Activated T-helper 1 cell treated with Interleukin-2 at 50 U/mL for 16 hours (primary cell): ENCODE data around the gene GREM2.

Source experiments
- DNase-seq: peaks from one replicate; pipeline ENCODE4 v3.0.0-alpha.2; 2020; ENCODE audit warnings: low read depth

Gene GREM2

DNA sequence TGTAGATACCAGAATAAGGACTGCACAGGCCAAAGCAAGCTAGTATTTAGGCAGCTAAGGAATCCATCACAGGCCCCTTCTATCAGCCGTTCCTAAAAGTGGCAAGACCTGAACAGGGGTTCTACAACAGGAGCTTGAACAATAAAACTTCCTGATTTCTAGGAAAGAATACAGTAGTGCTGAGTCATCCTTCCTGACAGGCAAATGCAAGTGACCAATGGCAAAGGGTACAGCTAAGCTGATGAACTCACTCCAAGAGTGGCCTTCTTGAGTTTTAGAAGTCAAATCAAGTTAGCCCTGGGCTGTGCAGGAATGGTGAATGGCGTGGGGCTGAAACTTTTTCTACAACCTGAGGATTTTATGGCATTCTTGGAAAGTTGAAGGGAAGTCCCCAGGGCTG is 112.9 kb downstream of the GREM2 start:
- DNase-seq: no peak

DNA sequence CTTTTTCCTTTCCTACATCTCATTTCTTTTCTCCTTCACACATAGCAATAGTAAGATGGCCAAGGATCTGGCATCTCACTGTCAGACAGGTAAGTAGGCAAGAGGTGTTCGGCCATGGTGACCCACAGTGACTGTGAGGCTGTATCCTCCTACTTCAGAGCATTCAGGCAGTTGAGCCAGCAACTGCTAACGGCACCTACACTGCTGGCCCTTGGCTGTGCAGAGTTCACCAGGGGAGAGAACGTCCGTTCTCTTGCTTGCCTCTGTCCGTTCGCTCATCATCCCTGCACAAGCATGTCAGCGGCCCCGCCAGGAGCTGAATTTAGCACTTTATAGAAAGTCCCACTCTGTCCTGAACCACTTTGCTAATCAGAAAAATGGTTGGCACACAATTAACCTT is 113.6 kb downstream of the GREM2 start:
- DNase-seq: no peak

DNA sequence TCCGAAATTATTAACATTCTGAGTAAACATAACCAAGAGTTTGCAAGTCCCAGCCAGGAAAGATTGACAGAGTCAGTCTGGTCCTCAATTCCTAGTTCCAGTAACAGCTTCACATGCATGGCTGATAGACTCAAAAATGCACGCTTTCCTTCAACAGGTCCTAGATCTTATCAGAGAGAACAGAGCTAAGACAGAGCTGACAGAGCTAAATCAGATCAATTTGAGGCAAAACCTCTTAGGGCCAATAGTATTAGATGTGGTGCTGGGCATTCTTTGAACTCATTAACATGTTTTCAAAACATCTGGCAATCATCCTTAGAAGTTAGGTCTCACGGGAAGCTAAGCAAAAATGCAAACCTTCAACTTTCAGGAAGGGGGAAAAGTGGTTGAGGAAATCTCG is 114.0 kb downstream of the GREM2 start:
- no peak for DNase-seq

DNA sequence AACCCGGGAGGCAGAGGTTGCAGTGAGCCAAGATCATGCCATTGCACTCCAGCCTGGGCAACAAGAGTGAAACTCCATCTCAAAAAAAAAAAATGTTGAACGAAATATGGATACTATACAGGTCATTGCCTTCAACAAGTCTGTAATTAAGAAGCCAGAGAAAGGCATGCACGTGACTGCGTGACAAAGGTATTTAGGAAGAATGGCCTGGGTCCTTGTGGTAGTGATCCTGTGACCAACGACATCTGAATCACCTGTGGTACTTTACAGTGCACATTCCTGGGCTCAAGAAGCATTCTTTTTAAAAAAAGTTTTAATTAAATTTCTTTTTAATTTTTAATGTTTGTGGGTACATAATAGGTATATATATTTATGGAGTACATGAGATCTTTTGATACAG is 115.0 kb downstream of the GREM2 start:
- no peak for DNase-seq

DNA sequence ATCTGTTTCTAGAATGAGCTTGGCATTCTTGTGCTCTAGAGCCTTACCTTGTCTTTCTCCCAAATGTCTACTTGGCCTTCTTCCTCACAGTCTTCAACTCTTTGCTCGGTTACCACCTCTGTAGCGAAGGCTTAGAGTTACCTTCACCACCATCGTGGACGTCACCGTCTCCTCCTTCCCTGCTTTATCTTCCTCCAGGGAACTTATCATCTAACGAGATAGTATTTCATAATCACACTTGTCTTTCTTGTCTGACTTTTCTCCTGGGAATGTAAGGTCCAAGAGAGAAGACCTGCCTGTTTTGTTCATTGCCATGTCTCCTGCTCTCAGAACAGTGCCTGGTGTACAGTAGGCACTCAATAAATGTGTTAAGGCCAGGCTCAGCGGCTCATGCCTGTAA is 115.6 kb downstream of the GREM2 start:
- no peak for DNase-seq

DNA sequence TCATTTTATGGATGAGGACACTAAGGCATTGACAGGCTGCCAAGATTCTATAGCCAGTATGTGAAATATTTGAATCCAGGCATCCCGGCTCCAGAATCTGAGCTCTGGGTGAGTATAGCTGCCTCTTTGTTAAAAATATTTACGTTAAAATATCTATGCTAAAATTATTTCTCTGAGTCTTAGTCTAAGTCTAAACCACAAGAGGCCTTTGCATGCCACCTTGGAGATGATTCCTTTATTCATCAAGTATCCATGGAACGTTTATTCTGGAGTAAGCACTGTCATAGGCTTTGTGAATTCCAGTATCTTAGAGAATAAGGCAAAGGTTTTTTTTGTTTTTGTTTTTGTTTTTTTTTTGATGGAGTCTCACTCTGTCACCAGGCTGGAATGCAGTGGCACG is 116.4 kb downstream of the GREM2 start:
- no peak for DNase-seq

DNA sequence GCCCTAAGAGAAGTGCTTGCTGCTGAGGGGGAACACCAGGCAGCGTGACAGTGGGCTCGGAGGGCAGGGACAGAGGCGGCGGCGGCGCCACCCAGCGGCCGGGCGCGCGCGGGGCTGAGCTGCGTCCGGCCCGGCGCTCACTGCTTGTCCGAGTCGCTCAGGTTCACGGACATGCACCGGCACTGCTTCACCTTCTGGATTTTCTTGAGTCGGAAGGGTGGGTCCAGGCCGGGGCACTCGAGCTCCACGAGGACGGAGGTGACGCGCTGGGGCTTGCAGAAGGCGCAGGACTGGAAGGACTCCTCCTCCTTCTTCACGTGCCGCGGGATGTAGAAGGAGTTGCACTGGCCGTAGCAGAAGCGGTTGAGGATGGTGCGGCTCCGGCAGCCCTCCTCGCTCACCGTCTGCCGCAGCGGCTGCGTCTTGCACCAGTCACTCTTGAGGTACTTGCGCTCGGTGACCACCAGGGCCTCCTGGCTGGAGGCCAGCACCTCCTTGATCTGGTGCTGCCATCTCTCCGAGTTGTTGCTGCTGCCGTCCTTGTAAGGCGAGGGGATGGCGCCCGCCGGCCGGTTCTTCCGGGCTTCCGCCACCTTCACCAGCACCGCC is 119.0 kb downstream of the GREM2 start:
- DNase-seq: no peak

DNA sequence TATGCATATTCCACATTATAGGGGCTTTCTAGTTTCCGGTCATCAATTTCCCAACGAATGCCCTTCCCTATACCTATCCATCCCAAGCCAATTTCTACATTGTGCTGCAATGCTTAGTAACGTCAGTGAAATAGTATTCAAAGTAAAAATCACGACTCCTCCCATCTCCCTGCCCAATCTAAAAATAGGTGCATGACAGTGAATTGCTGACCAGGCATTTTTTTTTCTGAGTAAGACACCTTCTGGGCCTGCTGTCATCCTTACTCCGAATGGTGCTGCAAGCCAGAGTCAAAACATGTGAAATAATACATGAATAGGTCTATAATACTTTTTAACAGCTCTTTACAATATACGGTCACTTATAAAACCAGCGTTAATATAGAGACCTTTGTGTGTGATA is 120.2 kb downstream of the GREM2 start:
- no peak for DNase-seq

DNA sequence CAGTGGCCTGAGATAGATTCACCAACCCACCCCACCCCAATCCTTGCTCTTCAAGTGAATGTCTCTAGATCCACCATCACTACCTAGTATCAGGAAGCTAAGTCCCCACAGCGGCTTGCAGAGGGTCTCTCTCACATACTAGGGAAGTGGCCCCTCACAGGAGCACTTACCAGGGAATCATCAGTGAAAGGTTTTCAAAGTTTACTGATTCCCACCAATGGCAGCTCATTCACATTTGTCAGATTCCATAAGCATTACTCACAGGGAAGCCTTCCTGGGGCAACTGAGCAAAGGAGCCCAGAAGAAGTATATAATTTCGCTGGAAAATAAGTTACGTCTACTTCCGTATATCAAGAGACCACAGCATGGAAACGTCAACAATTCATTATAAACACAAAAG is 120.8 kb downstream of the GREM2 start:
- DNase-seq: no peak

DNA sequence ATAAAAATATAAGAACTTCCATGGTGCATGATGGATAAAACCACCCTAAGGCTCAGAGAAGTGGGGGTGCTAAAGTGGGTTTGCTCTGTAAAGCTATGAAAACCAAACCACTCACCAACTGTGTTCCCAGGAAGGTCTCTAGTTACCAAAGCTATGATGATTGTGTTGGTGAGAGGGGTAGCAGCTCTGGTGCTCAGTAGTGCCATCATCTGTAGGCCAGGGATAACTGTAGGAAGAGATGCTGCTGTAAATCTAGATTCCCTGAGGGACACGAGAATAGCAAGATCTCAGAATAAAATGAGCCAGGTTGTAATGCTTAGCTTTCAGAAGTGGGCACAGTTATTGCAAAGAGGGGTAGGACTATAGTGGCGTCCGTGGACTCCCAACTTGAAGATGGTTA is 124.5 kb downstream of the GREM2 start:
- DNase-seq: no peak

DNA sequence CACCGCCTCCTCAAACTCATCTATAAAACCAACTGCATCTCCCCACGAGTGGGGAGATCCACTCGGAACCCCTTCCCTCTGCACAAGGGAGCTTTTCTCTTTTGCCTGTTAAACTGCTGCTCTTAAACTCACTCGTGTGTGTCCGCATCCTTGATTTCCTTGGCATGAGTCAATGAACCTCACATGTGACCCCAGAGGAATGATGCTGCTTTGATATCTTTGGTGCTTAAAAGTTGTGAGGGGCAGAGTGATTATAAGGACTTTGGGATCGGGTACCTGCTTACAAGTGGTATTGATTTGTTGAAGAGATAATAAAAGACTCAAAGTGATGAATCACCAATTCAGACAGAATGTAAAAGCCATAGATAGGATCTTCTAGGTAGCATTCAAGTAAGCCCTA is 125.3 kb downstream of the GREM2 start:
- DNase-seq: no peak

DNA sequence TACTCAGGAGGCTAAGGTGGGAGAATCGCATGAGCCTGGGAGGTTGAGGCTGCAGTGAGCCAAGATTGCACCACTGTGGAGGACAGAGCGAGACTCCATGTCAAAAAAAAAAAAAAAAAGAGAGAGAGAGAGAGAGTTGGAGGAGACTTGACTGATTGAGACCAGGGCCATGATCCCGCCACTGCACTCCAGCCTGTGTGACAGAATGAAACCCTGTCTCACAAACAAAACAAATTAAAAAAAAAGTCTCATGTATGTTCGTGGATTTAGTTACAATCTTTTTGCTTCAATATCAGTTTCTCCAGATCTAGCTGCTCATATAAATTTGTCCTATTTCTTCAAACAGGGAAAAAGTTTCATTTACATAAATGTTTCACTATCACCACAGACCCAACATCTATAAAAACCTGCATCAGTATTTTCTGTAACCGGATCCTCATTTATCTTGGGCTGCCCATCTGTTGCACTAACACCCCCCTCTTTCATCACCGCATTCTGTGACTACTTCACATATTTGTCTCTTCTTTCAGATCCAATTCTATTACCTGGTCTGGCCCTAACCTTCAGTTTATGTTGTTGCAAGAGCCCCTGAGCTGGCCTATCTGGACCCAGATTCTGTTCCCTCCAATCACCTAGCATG is 127.0 kb downstream of the GREM2 start:
- DNase-seq: no peak

DNA sequence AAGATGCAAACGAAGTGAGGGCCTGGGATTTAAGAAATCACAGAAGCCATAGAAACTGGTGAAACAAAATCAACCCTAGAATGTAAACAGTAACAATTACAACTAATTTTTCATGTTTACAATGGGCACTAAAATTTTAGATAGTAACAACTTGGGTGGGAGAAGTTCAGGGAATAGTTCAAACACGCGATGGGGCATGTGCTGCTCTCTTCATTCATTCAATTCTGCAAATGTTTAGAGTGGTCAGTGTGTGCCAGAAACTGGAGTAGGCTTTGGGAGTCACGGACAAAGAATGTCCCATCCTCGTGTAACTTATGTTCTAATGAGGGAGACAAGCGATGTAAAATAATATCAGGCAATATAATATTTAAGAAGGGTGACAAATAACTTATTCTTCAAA is 133.4 kb downstream of the GREM2 start:
- no peak for DNase-seq

DNA sequence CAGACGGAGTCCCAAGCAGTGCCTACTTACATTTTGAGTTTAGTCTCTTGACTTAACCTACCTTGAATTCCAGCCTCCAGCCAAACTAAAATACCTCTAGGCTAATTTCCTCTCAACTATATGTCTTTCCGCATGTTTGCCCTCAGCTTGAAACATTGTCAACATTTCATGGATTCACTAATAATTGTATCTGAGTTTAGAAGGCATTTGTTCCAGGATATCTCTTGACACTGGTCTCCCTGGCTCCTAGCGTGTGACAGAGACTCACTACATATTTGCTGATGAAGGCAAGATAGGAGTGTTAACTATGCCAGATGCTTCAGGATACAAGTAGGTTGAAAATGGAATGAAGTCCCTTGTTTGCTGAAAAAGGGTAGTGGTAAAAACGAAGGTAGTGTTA is 136.1 kb downstream of the GREM2 start:
- no peak for DNase-seq

DNA sequence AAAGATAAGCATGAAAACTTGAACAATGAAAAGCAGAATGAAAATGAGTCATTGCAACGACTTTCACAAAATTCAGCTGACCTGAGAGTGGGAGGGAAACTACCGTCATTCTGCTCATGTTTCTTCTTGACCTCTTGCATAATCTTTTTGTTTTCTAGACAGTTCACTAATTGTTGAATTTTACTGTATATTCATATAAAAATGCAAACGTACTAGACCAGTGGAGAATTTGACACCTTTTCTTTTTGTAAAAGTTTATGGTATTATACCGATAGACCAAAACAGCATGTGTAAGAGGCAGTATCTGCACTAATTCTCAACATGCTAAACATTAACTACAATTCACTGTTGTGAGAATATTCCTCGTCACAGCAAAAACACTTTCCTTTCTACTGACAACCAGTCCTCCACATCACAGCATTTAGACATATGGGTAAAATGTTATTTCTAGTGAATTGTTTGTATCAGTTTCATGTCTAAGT is 137.8 kb downstream of the GREM2 start:
- DNase-seq: no peak

DNA sequence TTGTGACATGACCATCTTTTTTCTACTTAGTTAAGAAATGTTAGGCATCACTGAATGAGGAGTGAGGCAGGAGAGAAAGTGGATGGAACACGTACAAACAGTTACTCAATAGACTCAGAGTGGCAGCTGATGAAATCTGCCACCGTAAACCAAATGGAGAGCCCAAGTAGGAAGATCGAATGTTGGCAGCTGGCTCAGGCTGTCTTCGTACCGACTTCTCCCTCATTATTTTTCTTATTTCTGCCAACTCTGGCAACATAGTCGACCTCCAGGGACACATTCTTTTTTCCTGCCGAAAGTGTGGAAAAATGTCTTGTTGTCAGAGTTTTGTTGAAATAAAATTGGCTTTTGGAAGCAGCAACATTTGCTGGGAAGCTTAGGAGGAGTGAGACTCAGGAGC is 143.3 kb downstream of the GREM2 start:
- no peak for DNase-seq

DNA sequence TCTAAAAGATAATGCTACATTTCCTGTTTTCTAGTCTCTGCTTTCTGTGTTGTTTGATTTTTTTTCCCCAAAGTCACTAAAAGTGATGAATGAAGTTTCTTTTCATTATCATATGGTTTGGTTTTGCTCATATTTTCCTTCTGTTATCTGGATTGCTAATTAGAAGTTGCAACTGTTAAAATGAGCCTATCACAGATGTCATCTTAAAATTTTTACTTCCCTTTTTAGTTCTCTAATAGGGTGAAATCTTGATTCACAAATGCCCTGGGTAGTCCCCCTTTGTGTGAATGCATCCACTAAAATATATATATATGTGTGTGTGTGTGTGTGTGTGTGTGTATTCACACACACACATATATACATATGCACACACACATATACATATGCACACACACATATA is 144.1 kb downstream of the GREM2 start:
- DNase-seq: no peak

DNA sequence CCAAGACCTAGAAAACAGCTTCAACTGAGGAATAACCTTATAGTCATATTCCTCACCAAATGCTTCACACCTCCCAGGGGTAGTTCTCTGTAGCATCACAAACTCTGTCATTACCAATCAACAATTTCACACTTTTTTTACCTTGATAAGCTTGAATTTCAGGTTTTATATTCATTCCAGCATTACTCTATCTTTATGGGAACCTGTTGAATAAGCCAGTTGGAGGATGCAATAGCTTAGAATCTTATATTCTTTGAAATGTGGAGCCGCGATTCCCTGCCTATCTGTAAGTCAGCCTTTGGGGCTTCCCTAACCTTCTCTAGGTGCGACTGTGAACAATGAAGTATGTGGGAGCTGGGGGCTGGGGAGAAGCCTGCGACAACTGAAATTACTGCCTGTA is 145.4 kb downstream of the GREM2 start:
- DNase-seq: no peak

DNA sequence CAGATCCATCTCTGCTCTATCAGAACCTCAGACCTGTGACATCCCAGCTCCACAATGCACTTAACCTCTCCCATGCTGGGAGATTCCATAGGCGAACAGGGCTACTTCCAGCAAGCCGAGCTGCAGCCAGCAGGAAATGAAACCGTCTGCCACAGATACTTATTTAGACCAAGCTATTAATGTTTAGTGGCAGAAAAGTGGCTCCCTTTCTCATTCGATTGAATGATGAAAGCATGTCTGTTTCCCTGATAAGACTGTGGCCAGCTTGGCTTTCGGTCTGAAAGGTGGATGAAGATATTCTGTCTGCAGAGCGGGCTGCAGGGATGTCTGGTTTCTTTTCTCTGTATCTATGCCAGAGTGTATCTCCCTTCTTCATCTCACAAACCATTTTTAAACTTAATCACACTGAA is 146.4 kb downstream of the GREM2 start:
- no peak for DNase-seq

DNA sequence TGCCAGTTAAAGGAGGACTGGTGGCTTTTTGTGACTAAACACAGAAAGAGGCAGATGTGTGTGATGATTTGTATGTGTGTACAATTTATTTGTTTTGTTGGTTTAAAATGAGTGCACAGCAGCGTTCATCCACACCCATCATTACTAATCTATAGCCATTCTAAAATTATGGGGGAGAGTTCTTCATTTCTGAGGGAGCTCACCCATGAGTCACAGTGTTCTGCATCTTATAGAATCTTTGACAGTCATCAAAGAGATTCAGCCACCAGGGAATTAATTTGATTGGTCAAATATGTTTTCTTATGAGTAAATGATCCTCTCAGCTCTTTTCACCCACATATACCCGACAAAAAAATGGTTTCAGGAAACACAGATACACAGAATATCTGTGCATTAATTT is 147.9 kb downstream of the GREM2 start:
- no peak for DNase-seq

DNA sequence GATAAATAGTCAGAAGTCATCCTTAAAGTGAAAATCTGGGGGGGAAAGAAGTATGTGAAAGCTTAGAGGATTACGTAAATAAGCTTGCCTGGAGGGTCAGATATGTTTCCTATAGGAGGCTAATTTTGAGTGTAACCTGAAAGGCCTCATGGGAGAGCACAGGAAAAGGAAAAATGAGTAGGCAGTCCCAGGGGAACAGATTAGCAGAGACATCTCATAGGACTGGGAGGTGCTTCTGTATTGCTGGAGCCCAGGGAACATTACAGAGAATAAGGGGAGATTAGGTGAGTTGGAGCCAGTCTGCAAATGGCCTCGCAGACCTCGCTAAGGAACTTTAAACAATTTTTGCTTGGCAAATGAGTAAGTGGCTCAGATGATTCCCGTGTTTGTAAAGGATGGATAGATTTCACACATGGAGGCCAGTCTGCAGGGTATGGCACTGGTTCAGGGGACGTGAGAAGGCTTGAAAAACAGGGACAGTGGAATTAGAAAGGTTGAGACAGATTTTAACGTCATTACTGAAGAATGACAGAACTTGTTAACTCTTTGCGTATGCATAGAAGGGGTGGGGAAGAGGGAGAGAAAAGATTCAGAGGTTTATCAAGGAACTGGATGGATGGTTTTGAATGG is 149.1 kb downstream of the GREM2 start:
- no peak for DNase-seq

DNA sequence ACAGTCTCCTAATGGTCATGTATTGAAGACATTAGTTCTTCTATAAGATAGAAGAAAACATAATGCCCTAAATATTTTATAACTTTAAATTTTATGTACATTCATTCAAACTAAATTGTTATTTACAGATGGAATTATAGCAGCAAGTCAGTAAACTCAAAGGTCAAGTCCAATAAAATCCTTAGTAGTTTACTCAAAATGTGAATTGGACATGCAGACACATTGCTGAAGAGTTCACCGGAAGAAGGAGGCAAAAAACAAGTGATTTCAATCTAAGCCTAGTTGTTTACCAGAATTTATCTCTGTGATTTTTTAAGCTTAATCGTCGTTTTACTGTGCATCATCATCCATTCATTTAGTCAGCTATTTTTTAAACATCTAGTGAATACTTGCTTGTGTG is 149.7 kb downstream of the GREM2 start:
- no peak for DNase-seq

DNA sequence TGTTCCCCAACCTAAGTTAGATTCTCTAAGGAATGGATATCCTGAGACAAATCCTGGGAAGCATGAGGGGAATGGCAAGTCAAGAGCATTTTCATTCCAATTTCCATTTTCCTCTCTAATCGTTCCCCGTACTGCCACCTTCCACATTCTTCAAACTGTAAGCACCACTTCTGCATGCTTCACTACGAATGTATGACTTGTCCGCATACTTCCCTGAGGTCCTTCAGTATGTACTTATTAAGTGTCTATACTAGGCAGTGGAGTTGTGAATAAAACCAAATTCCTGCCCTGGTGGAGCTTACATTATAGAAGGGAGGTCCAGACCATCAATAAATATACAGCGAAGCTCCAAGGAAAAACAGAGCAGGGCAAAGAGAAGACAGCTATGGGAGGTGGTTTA is 154.8 kb downstream of the GREM2 start:
- DNase-seq: no peak
